Measurements from ENCODE around the gene DAPL1. TPM values are rescaled to one million over a fixed set of nuclear protein-coding genes. Genes with fewer than 3 reads are reported as not detected.
A peak's percentile ranks its signal among the peaks of the same experiment; 100 is the strongest.

The DAPL1 gene, protein sequence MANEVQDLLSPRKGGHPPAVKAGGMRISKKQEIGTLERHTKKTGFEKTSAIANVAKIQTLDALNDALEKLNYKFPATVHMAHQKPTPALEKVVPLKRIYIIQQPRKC
- total RNA-seq (not detected), polyA plus RNA-seq (not detected)
- long read RNA-seq, donor 1: 0 reads
- long read RNA-seq, donor 2: 0 reads
- long read RNA-seq, donor 3: 0 reads
- long read RNA-seq, donor 4: 0 reads

DNA sequence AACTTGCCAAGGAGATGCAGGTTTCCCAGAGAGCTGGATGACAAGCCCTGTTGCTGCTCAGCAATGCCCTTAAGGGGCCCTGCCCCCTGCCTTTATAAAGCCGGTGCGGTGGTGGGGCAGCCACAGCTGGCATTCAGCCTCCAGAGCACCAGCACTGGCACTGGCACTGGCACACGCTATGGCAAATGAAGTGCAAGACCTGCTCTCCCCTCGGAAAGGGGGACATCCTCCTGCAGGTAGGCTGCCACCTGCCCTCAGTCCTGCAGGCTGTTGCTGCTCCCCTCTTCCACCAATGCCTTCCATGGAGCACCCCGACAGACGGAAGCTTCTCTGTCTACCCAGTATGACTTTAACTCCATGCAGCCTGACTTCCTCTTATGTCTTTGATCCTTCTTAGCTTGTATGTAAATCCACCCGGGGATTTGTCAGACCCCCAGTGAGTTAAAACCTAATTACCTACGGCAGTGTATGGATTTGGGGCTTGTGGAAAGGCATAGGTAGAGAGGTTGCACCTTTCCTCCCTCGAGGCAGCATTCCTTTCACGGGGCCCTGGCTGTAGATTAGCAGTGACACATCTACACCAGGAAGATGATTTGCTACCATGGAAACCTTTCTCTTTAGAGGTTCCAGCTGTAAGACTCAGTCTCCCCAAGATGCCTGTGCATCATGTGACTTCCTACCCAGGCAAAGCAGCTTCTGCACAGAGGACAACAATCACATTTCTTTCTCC, at the start of gene DAPL1:
Gene DAPL1 (plus strand): TSS at position 123 of the 730 bp plus-strand sequence. CDS start 56 bp downstream, at position 179.
- 24% methylated on average over 10 of the region's 10 CpGs for WGBS
- intact Hi-C loops (cut with DNase I): no loop called here

DNA sequence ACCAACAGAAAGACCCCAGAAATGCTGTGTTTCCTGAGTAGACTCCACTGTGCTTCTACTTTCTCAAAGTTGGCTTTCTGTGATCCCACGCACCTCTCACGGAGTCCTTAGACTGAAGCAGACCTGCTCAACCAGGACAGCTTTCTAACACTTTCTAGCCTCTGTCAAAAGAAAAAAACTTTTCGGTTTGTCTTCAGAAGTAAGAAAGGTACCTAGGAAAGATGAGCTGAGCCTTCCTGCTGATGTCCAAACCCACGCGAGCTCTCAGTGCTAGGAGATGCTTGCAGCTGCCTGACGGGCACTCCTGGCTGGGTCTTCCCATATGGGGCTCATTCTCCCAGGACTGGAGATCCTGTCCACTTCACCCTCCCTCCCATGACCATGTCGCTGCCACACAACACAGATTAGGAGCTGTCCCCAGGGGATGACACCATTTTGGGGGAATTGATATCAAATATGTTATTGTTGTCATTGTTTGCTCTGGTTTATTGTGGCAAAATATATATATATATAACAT, 49.2 kb upstream of the DAPL1 start:
- 52% methylated on average over 7 of the region's 7 CpGs for WGBS
- ATAC-seq (no peak), DNase-seq (no peak)
- intact Hi-C loops (cut with DNase I): loop anchor here (5.0 to 10.0 kb wide), 4 partner anchors 271 to 561 kb away; partner anchors contain the start of genes CCDC148 (in 2 of the 4) and PKP4 (in 2 of the 4)
- no peaks in the 10 kb centered on the region for H3K27me3 ChIP-seq (ENCODE audit: control insufficient read depth, insufficient read depth)
- peaks cover 13% of the 10 kb centered on the region for H3K4me1 ChIP-seq (ENCODE audit: control insufficient read depth, insufficient read depth, low read length)
- H3K27ac ChIP-seq (ENCODE audit: low read length): peak overlapping the region; percentile 54
- no peak overlapping the region for H3K4me3 ChIP-seq (ENCODE audit: low read length)
- no peaks in the 10 kb centered on the region for H3K9me3 ChIP-seq (ENCODE audit: control insufficient read depth, low read length)

More for the DNA sequence above, at the start of gene DAPL1:
- DNase-seq: no peak
- H3K9me3 ChIP-seq (ENCODE audit: control insufficient read depth, low read length): no peaks in the 10 kb centered on the region
- H3K27me3 ChIP-seq (ENCODE audit: control insufficient read depth, insufficient read depth): no peaks in the 10 kb centered on the region
- no peak within 1 kb of the TSS for H3K27ac ChIP-seq (ENCODE audit: low read length)
- no peak for ATAC-seq
- H3K4me3 ChIP-seq (ENCODE audit: low read length): no peak within 1 kb of the TSS
- no peaks in the 10 kb centered on the region for H3K4me1 ChIP-seq (ENCODE audit: control insufficient read depth, insufficient read depth, low read length)

DNA sequence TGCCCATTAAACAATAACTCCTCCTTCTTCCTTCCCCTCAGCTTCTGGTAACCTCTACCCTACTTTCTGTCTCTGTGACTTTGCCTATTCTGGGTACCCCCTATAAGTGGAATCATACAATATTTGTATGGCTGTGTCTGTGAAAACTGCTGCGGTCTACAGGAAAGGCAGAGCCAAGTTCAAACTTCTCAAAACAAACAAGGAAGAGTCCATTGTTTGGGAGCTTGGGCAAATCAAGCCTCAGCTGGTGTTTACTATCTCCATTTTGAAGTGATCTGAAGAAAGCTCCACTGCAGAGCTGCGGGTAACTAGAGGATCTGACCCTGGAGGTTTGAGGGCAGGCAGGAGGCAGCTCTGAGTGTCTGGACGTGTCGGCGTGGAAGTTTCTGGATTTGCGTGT, 48.6 kb upstream of the DAPL1 start:
- Histone ChIP-seq H3K27ac (ENCODE audit: low read length) (no peak overlapping the region), H3K9me3 (ENCODE audit: control insufficient read depth, low read length) (no peaks in the 10 kb centered on the region), H3K4me3 (ENCODE audit: low read length) (no peak overlapping the region), H3K4me1 (ENCODE audit: control insufficient read depth, insufficient read depth, low read length) (peaks cover 9% of the 10 kb centered on the region), H3K27me3 (ENCODE audit: control insufficient read depth, insufficient read depth) (no peaks in the 10 kb centered on the region)
- intact Hi-C loops (cut with DNase I): loop anchor here (5.0 to 10.0 kb wide), 4 partner anchors 272 to 562 kb away; partner anchors contain the start of genes CCDC148 (in 2 of the 4) and PKP4 (in 2 of the 4)
- 57% methylated on average over 6 of the region's 6 CpGs for WGBS
- DNase-seq: no peak
- ATAC-seq: no peak

DNA sequence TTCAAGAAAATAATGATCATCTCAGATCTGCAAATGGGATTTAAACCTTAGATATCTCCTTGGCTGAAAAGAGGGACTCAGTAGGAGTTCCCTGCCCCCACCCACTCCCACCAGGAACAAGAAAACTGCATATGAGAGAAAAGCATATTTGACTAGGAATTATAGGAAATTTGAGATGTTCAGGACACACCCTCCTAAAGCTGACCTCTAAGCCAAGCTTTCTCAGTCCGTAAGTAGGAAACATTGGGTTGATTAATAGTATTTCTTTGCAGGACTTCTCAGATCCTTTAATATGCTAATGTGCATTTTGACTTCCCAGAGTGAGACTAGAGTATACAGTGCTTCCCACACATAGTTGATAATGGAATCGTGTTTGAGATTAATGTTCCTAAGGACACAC, 47.8 kb upstream of the DAPL1 start:
- no peak for DNase-seq
- Histone ChIP-seq H3K27ac (ENCODE audit: low read length) (no peak overlapping the region), H3K27me3 (ENCODE audit: control insufficient read depth, insufficient read depth) (no peaks in the 10 kb centered on the region), H3K9me3 (ENCODE audit: control insufficient read depth, low read length) (no peaks in the 10 kb centered on the region), H3K4me3 (ENCODE audit: low read length) (no peak overlapping the region), H3K4me1 (ENCODE audit: control insufficient read depth, insufficient read depth, low read length) (peaks cover 9% of the 10 kb centered on the region)
- intact Hi-C loops (cut with DNase I): loop anchor here (5.0 to 10.0 kb wide), 4 partner anchors 272 to 562 kb away; partner anchors contain the start of genes CCDC148 (in 2 of the 4) and PKP4 (in 2 of the 4)
- no peak for ATAC-seq
- 69% methylated on average over 2 of the region's 2 CpGs for whole genome bisulfite sequencing

DNA sequence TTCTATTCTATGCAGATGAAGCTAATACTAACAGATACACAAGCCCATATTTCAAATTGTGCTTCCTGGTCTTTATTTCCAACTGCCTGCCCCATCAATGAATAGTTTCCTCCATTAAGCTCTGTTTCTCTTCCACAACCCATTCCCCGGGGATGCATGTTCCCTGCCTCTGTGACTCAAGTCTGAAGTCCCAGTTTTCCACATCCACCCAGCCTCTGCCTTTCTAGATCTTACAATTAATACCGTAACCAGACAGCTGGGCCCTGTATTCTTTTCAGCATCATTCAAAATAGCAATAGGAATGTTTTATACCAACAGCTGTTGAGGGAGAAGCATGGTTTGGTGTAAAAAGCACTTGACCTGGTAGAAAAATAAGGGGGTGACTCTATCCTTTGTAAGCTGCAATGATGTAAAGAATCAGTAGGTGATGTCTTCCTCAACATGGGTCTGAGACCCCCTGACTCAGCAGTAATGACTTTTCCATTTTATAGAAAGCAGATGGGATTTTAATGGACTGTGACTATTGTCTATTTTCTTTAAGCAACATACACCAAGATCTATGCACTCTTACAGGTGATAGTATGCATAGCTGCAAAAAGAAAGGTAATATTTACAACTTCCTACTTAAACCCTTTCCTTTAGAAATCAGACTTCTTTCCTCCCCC, 46.1 kb upstream of the DAPL1 start:
- peak in 1 of 2 donors; percentile 44 for ATAC-seq
- intact Hi-C loops (cut with DNase I): loop anchor here (5.0 to 10.0 kb wide), 4 partner anchors 274 to 564 kb away; partner anchors contain the start of genes CCDC148 (in 2 of the 4) and PKP4 (in 2 of the 4)
- peaks cover 7% of the 10 kb centered on the region for H3K4me1 ChIP-seq (ENCODE audit: control insufficient read depth, insufficient read depth, low read length)
- no peaks in the 10 kb centered on the region for H3K9me3 ChIP-seq (ENCODE audit: control insufficient read depth, low read length)
- H3K27ac ChIP-seq (ENCODE audit: low read length): no peak overlapping the region
- H3K4me3 ChIP-seq (ENCODE audit: low read length): no peak overlapping the region
- 66% methylated on average over 2 of the region's 2 CpGs for WGBS
- DNase-seq: peak in 2 of 3 donors; percentile 49 to 62
- no peaks in the 10 kb centered on the region for H3K27me3 ChIP-seq (ENCODE audit: control insufficient read depth, insufficient read depth)

DNA sequence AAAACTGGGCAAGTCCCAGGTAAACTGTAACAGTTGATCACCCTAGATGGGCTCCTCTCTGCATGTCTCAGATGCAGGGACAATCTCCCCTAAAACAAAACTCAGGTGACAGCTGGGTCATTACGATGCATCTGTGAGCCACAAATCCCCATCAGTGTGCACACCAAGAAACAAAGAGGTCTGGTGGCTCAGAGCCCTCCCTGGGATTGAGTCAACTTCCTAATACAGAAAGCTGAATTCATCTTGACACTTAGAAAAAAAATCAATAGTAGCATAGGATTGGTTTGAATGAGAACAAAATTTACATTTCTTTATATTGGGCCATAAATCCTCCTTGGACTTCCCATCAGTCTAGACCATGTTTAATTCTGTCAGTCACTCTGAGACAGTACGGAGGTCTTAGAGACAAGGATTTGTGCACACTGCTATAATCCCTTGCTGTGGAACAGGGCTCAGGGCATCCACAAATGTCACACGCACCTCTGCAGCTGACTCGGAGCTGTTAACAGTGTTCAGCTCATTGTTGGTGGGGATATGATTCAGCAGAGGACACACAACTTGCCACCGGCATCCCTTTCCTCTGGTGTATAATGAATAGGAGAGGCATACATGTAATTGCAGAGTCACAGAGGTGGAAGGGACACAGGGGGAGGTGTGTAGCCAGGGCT, 44.5 kb upstream of the DAPL1 start:
- peaks cover 7% of the 10 kb centered on the region for H3K4me1 ChIP-seq (ENCODE audit: control insufficient read depth, insufficient read depth, low read length)
- DNase-seq: no peak
- no peaks in the 10 kb centered on the region for H3K9me3 ChIP-seq (ENCODE audit: control insufficient read depth, low read length)
- ATAC-seq: no peak
- no peaks in the 10 kb centered on the region for H3K27me3 ChIP-seq (ENCODE audit: control insufficient read depth, insufficient read depth)
- H3K4me3 ChIP-seq (ENCODE audit: low read length): no peak overlapping the region
- intact Hi-C loops (cut with DNase I): loop anchor here (5.0 kb wide), 4 partner anchors 293 to 728 kb away; partner anchors contain the start of genes CCDC148 (in 1 of the 4) and PKP4 (in 1 of the 4)
- 86% methylated on average over 5 of the region's 5 CpGs for WGBS
- no peak overlapping the region for H3K27ac ChIP-seq (ENCODE audit: low read length)

DNA sequence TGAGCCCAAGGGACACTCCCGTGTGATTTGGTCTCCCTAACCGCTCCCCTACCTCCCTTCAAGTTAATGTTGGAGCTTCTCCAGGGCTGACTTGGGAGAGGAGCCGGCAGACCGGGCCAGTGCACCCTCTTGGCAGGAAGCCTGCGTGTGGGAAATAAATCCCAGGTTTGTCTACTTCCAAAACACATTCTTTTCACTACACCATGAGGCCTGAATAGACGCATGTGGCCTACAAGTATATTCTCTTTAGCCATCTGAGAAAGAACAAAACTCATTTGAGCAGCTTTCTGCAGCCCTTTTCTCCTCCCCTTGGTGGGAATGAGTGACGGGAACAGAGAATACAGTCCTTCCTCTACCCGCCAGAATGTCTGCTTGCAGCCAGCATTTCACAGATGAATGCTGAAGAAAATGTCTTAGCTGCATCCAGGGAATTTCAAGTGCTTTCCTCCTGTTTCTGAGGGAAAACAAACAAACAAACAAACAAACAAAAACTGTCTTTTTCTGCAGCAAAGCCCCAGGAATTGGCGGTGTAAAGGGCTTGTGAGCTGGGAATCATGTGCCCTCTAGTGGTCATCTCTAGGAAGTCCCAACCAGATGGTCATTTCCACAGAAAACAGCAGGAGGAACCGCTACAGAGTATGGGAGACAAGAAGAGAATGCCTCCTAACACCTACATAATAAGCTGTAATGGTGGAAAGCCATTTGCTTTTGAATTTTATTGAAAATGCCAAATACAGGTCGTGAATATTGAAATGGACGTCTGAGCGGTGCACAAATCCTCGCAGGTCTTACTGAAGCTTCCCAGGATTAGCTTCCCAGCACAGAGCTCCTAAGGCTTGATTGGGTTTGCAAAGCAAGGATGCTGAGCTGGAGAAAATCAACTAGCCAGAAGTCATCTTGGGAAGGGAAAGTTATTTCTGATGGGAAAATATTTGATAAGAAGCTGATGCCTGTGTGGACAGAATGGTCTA, 41.2 kb upstream of the DAPL1 start:
- Histone ChIP-seq H3K27ac (ENCODE audit: low read length) (peak overlapping the region; percentile 23), H3K27me3 (ENCODE audit: control insufficient read depth, insufficient read depth) (no peaks in the 10 kb centered on the region), H3K9me3 (ENCODE audit: control insufficient read depth, low read length) (no peaks in the 10 kb centered on the region), H3K4me1 (ENCODE audit: control insufficient read depth, insufficient read depth, low read length) (peaks cover 3% of the 10 kb centered on the region), H3K4me3 (ENCODE audit: low read length) (peak overlapping the region; percentile 71)
- intact Hi-C loops (cut with DNase I): loop anchor here (2.0 to 5.0 kb wide), 5 partner anchors 297 to 732 kb away; partner anchors contain the start of genes CCDC148 (in 1 of the 4) and PKP4 (in 1 of the 4)
- 17% methylated on average over 14 of the region's 14 CpGs for WGBS
- peak in 1 of 3 donors; percentile 73 for DNase-seq
- ATAC-seq: peak; percentile 86 to 90

DNA sequence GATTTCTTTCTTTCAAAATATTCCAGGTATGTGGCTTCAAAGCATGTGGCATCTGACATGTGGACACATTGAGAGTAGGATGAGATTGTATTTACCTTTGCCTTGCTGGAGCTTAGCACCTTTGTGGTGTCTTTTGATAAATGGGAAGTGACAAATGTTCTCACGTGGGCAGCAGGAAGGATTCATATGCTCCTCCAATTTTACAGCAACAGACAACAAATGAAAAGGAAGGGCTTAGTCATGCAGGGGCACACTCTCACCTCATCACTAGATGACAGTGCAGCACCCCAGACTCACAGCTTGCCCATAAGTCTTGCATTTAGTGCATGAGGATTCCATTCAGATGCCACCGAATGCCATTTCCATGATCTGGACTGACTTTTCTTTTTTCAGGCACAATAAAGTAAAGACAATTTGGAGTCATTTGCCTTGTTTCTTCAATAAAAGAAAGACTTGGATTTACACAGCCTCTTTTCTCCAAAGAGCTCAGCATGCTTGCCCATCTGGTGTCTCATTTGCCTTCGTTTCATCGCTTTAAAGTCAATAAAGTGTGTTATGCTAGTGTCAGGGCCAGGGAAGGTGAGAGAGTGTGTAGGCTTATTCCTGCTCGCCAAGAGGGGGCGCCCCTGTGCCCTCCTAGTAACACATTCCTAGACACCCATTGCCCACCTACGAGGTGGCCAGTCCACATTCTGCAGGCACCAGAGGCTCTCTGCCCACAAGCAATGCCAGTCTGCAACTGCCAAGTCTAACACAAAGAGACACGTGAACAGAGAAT, 39.6 kb upstream of the DAPL1 start:
- DNase-seq (no peak), ATAC-seq (no peak)
- peaks cover 3% of the 10 kb centered on the region for H3K4me1 ChIP-seq (ENCODE audit: control insufficient read depth, insufficient read depth, low read length)
- H3K27ac ChIP-seq (ENCODE audit: low read length): no peak overlapping the region
- no peaks in the 10 kb centered on the region for H3K9me3 ChIP-seq (ENCODE audit: control insufficient read depth, low read length)
- no peaks in the 10 kb centered on the region for H3K27me3 ChIP-seq (ENCODE audit: control insufficient read depth, insufficient read depth)
- intact Hi-C loops (cut with DNase I): loop anchor here in 3 of 4 donors (2.0 to 5.0 kb wide), 3 partner anchors 575 to 733 kb away; no protein-coding TSS in a partner anchor
- WGBS: 58% methylated on average over 8 of the region's 8 CpGs
- no peak overlapping the region for H3K4me3 ChIP-seq (ENCODE audit: low read length)

DNA sequence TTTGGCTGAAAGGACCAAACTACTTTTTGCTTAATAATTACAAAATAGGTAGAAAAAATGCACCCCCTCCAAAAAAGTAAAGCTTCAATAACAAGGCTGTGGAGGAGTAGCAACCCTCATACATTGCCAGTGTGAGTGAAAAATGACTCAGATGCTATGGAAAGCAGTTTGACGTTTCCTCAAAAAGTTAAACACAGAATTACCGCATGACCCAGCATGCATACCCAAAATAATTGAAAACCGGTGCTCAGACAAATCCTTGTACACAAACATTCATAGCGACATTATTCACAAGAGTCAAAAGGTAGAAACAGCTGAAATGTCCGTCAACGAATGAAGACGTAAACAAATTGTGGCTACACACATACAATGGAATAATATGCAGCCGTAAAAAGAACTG, 38.8 kb upstream of the DAPL1 start:
- Histone ChIP-seq H3K27me3 (ENCODE audit: control insufficient read depth, insufficient read depth) (no peaks in the 10 kb centered on the region), H3K4me1 (ENCODE audit: control insufficient read depth, insufficient read depth, low read length) (peaks cover 3% of the 10 kb centered on the region), H3K9me3 (ENCODE audit: control insufficient read depth, low read length) (no peaks in the 10 kb centered on the region), H3K27ac (ENCODE audit: low read length) (no peak overlapping the region), H3K4me3 (ENCODE audit: low read length) (no peak overlapping the region)
- WGBS: 91% methylated on average over 8 of the region's 8 CpGs
- DNase-seq (no peak), ATAC-seq (no peak)
- intact Hi-C loops (cut with DNase I): loop anchor here in 2 of 4 donors (5.0 kb wide), 2 partner anchors 579 to 734 kb away; no protein-coding TSS in a partner anchor
